ENCODE data around the gene NUP93. TPM values are rescaled to one million over a fixed set of nuclear protein-coding genes. Genes with fewer than 3 reads are reported as not detected.

The NUP93 gene
- total RNA-seq, 1 donor from 2014 or later: 50.0 TPM

DNA sequence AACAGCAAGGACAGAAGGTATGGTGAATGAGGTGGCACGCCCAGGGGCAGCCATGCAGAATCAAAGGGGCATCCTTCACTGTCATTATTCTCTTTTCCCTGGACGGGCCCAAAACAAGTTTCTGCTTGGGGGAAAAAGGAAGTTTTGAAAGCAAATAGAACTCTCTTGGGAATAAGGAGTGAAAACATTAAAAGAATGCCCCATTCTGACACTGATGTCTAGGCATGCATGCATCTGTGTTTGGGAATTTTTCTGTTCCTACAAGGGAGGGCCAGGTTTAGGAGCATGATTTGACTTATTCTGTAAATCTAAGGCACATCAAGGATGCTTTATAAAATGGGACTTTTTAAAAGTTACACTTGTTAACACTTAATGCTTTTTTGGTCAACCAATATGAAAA is 100.7 kb downstream of the NUP93 start:
- H3K4me1 Mint-ChIP-seq (ENCODE audit: low read depth): peaks cover 69% of the 10 kb centered on the region
- no peaks in the 10 kb centered on the region for H3K9me3 Mint-ChIP-seq (ENCODE audit: low read depth)
- TF ChIP-seq, protein P1, sequence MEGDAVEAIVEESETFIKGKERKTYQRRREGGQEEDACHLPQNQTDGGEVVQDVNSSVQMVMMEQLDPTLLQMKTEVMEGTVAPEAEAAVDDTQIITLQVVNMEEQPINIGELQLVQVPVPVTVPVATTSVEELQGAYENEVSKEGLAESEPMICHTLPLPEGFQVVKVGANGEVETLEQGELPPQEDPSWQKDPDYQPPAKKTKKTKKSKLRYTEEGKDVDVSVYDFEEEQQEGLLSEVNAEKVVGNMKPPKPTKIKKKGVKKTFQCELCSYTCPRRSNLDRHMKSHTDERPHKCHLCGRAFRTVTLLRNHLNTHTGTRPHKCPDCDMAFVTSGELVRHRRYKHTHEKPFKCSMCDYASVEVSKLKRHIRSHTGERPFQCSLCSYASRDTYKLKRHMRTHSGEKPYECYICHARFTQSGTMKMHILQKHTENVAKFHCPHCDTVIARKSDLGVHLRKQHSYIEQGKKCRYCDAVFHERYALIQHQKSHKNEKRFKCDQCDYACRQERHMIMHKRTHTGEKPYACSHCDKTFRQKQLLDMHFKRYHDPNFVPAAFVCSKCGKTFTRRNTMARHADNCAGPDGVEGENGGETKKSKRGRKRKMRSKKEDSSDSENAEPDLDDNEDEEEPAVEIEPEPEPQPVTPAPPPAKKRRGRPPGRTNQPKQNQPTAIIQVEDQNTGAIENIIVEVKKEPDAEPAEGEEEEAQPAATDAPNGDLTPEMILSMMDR (IDR thresholded peaks at IDR 0.05): no peak
- no peaks in the 10 kb centered on the region for H3K27me3 Mint-ChIP-seq (ENCODE audit: low read depth)
- no peak overlapping the region for H3K4me3 Mint-ChIP-seq (ENCODE audit: unreplicated experiment)
- DNase-seq (ENCODE audit: low spot score): no peak
- H3K36me3 Mint-ChIP-seq (ENCODE audit: low read depth): peaks cover 10% of the 10 kb centered on the region
- peak overlapping the region; percentile 75 for H3K27ac Mint-ChIP-seq (ENCODE audit: unreplicated experiment)

DNA sequence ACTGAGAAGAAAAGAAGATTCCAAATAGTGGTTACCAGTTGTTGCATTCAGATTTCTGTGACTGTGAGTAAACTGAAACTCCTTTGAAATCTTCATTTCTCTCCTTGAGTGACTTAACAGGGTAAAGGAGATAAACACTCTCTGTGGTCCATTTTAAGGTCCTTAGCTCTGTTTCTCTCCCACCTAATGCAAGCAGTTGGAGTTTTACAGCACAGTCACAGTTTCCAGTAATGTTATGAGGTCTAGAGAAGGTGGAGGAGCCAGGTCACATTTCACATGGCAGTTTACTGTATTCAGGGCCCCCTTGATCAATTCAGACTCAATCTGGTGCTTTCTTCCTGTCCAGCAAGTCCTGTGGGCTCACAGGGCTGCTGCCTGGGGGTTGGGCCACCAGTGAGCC is 102.8 kb downstream of the NUP93 start:
- no peak for DNase-seq (ENCODE audit: low spot score)
- no peaks in the 10 kb centered on the region for H3K27me3 Mint-ChIP-seq (ENCODE audit: low read depth)
- H3K4me1 Mint-ChIP-seq (ENCODE audit: low read depth): peaks cover 76% of the 10 kb centered on the region
- H3K27ac Mint-ChIP-seq (ENCODE audit: unreplicated experiment): no peak overlapping the region
- H3K36me3 Mint-ChIP-seq (ENCODE audit: low read depth): peaks cover 9% of the 10 kb centered on the region
- no peak overlapping the region for H3K4me3 Mint-ChIP-seq (ENCODE audit: unreplicated experiment)
- TF ChIP-seq, protein P1 (IDR thresholded peaks at IDR 0.05): no peak
- H3K9me3 Mint-ChIP-seq (ENCODE audit: low read depth): no peaks in the 10 kb centered on the region

DNA sequence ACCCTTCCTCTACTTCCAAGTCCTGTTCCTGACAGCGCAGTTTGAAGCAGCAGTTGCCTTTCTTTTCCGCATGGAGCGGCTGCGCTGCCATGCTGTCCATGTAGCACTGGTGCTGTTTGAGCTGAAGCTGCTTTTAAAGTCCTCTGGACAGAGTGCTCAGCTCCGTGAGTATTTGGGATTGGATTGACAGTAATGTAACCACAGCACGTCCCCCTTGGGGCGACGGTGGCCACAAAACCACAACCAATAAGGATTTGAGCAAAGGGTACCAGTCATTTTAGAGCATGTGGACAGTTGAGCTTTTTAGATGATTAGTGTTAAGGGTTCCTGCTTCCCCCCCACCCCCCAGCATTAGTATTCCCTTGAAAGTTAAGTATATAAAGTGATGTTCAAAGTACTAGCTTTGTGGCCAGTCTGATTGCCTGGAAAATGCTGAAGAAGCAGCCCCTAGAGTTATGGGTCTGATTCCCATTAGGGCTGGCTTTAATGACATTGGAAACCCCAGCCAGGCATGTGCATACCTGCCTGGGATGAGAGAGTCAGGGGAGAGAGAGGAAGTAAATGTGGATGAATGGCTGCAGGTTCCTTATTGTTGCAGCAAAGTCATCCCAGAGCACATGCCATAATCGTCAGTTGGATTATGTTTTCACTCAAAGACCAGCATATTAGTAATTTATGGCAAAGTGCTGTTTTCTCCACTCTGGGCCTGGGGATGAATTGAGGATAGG is 103.5 kb downstream of the NUP93 start:
- H3K27me3 Mint-ChIP-seq (ENCODE audit: low read depth): no peaks in the 10 kb centered on the region
- H3K9me3 Mint-ChIP-seq (ENCODE audit: low read depth): no peaks in the 10 kb centered on the region
- H3K27ac Mint-ChIP-seq (ENCODE audit: unreplicated experiment): no peak overlapping the region
- peaks cover 12% of the 10 kb centered on the region for H3K36me3 Mint-ChIP-seq (ENCODE audit: low read depth)
- no peak overlapping the region for H3K4me3 Mint-ChIP-seq (ENCODE audit: unreplicated experiment)
- H3K4me1 Mint-ChIP-seq (ENCODE audit: low read depth): peaks cover 75% of the 10 kb centered on the region
- TF ChIP-seq, protein P1 (IDR thresholded peaks at IDR 0.05): no peak
- DNase-seq (ENCODE audit: low spot score): no peak

DNA sequence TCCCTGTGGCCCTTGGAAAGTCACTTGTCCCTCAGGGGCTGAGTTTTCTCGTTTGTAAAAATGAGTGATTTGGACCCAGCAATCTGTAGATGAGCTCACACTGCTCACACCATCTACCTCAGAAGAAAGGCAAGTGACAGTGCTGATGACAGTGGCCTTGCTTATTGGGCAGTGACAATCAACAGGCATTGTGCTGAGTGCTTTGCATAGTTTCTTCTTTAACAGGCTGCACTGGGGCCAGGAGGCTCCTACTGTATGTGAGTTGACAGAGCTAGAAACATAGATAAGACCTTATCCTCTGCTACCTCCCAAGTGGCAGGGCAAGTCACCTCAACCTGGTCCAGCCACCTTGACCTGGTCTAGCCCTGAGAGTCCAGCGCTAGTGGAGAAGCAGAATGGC is 105.4 kb downstream of the NUP93 start:
- DNase-seq (ENCODE audit: low spot score): no peak
- Mint-ChIP-seq H3K4me3 (ENCODE audit: unreplicated experiment) (no peak overlapping the region), H3K36me3 (ENCODE audit: low read depth) (peaks cover 21% of the 10 kb centered on the region), H3K9me3 (ENCODE audit: low read depth) (no peaks in the 10 kb centered on the region), H3K27me3 (ENCODE audit: low read depth) (no peaks in the 10 kb centered on the region), H3K4me1 (ENCODE audit: low read depth) (peaks cover 64% of the 10 kb centered on the region), H3K27ac (ENCODE audit: unreplicated experiment) (peak overlapping the region; percentile 89)
- TF ChIP-seq, protein P1 (IDR thresholded peaks at IDR 0.05): no peak

DNA sequence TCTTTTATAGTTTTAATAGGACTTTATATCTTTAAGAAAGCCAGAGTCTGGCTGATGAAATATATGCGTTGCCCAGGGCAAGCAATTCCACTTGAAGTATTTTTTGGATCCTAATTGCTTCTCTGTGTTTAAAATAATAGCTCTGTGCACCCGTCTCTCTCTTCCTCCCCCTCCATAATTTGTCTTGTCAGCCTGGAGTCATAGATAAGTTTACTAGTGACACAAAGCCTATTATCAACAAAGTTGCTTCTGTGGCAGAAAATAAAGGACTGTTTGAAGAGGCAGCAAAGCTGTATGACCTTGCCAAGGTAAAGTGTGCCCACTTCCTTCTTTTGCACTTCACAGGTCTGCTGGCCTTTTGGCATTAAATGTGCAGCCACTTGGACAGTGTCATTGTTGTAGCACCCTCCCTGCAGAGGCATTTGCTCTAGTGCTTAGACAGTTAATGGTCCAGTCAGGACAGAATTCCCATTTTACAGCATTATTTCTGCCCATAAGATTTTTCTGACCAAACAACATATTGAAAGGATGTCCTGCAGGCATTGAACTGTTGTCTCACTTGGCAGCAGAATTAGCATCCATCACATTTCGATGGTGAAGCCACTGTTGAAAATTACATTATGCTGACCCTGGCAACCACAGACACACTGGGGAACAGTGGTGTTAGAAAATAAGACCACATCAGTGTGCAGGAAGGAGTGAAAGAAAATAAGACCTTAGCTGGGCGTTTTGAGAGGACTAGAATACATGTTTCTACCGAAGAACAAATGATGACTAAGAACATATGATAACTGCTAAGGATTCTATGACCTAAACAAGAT is 106.7 kb downstream of the NUP93 start:
- no peak for DNase-seq (ENCODE audit: low spot score)
- Mint-ChIP-seq H3K4me1 (ENCODE audit: low read depth) (peaks cover 56% of the 10 kb centered on the region), H3K36me3 (ENCODE audit: low read depth) (peaks cover 24% of the 10 kb centered on the region), H3K27me3 (ENCODE audit: low read depth) (no peaks in the 10 kb centered on the region), H3K9me3 (ENCODE audit: low read depth) (no peaks in the 10 kb centered on the region), H3K27ac (ENCODE audit: unreplicated experiment) (peak overlapping the region; percentile 89), H3K4me3 (ENCODE audit: unreplicated experiment) (no peak overlapping the region)
- TF ChIP-seq, protein P1 (IDR thresholded peaks at IDR 0.05): no peak
